ENCODE measurements around the gene PAPOLG.

The PAPOLG gene

GRCh38 chr2:60839126-60839813, 83.2 kb downstream of the PAPOLG start:
- TF ChIP-seq CTCF (IDR thresholded peaks at IDR 0.05) = no peak

GRCh38 chr2:60840880-60841279, 84.8 kb downstream of the PAPOLG start:
- no peak for TF ChIP-seq CTCF (IDR thresholded peaks at IDR 0.05)

GRCh38 chr2:60843006-60843405, 86.9 kb downstream of the PAPOLG start:
- no peak for TF ChIP-seq CTCF (IDR thresholded peaks at IDR 0.05)

GRCh38 chr2:60844105-60844504, 88.0 kb downstream of the PAPOLG start:
- no peak for TF ChIP-seq CTCF (IDR thresholded peaks at IDR 0.05)

GRCh38 chr2:60847854-60848253, 91.8 kb downstream of the PAPOLG start:
- no peak for TF ChIP-seq CTCF (IDR thresholded peaks at IDR 0.05)

All from LNCAP (cell line).